NOMO-1 treated with DMSO at 0.1 percent for 48 hours (cell line): ENCODE results near the gene TSHZ2.
A peak's percentile ranks its signal among the peaks of the same experiment; 100 is the strongest.

ENCODE experiments used
- DNase-seq: peaks from one replicate; lab custom pipeline; 2025; ENCODE audit not compliant: unreplicated experiment; lab: John Stamatoyannopoulos, UW

The TSHZ2 gene

GRCh38 chr20:53126185-53126584 is 154.0 kb downstream of the TSHZ2 start:
- DNase-seq: no peak

GRCh38 chr20:53127027-53127426 is 154.9 kb downstream of the TSHZ2 start:
- DNase-seq: no peak

DNA sequence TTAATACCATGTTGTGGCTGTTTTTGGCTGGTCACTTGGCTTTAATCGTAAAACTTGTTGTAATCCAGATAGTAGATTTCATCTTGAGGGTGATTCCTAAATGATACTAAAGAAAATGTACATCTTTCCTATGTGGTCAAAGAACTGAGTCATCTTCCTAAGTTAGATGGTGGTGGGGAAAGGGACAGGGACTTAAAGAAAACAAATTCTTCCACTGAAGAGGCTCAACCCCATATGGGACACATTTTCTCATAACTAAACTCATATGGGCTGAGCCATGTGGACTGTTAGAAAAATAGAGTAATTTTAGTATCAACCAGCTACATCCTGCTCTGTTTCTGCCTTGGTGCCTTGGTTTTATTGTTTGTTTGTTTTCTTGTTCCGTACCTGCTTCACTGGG is 155.8 kb downstream of the TSHZ2 start:
- no peak for DNase-seq

DNA sequence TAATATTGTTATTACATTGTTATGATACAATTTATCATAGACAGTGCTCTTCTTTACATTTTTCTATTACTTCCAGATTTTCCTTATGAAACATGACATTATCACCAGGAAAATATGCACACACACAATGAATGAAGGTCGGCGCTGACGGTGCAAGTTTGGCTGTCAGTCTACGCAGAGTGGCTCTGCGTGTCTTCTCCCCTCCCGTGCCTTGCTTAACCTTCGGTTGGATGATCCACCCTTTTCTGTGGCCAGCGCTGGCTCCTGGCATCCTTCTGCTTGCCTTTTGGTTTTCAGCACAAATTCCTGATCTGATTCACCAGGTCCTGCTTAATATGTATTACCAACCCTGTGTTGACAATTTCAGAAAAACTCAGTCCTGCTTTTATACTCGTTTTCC is 157.4 kb downstream of the TSHZ2 start:
- DNase-seq: no peak

DNA sequence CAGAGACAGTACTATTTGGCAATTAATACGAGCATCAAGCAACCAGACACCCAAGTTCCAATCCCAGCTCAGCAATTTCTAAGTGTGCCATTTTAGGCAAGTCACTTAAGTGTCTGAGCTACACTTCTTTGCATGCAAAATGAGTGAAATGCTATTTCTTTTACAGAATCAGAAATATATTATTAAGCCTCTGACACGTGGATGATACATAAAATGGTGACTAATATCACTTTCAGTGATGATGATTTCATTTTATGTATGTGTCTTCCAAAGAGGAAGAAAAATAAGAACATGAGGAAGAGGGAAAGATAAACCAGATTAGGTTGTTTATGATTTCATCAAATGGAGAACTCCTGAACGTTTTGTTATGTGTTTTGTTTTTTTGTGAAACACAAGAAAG is 158.6 kb downstream of the TSHZ2 start:
- no peak for DNase-seq

- DNase-seq: no peak
These were observed 161.0 kb downstream of the TSHZ2 start for GRCh38 chr20:53133125-53133524.

DNA sequence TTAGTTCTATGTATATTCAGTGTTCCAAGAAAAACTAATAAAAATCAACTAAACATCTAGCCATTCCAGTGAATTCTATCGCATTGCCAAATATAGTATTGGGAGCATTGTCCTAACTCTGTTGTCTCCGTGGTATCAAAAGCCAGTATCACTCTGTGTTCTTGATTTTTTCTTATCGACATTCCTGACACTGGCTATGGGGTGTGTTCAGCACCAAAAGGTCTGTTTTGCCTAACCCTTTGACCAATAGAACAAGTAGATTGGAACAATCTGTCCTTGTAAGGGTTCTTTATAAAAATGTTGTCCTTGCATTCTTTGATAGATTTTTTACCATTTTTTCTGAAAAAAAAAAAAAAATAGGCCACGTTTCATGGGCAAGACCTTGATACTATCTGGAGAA is 161.5 kb downstream of the TSHZ2 start:
- DNase-seq: no peak

DNA sequence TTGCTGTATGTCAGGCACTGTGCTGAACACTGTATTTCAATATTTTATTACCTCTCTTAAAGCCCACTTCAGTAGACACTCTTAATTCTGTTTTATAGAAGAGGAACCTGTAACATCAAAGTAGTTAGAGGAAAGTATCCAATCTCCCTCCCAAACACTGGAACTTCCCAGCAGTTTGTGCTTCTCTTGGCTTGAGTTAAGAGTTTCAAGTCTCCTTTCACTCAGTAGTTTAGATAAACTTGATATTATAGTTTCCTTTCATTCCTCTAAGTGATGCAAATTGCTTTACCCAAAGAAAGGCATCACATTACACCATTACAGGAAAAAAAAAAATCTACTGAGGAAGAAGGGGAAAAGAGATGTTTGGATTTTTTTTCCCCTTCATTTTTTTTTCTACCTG is 164.3 kb downstream of the TSHZ2 start:
- no peak for DNase-seq

GRCh38 chr20:53138454-53139262 is 166.5 kb downstream of the TSHZ2 start:
- no peak for DNase-seq

DNA sequence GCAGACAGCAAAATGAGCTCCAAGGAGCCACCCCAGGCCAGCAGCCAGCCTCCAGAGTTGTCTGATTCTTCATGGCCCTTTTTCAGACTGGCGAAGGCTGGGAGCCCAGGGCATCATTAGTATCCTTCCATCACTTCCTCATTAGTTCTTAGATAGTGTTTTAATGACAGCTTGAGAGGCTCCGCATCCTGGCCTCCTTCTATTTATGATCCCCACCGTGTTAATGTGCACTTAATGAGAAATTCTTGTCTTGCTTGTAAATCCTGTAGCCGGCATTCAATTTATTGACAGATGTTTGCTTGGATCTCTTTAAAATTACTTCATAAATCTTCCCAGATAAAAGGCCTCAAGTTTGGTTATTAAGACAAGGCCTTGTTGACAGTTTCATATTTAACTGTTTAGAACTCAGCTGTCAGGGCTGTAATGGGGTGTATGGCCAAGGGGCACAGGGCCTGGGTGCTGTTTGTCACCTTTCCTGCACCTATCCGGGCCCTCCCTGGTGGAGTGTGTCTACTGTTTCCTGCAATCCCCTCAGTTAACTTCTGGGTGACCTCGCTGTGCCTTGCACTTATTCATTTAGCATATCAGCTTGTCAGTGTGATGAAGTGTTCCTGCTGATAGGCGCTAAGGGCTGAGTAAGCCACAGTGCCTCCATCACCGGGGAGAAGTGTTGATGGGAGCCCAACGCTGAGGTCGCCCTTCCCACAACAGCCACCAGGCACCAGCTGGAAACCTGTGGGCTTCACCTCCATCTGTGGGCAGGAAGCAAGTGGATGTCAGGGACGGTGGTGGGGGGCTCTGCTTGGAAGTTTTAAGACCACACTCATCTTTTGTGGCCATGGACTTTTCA is 169.3 kb downstream of the TSHZ2 start:
- no peak for DNase-seq

- DNase-seq: no peak
These were observed 170.3 kb downstream of the TSHZ2 start for GRCh38 chr20:53142225-53143127.

- DNase-seq: no peak
These were observed 174.2 kb downstream of the TSHZ2 start for GRCh38 chr20:53146201-53146891.

- DNase-seq: no peak
These were observed 176.6 kb downstream of the TSHZ2 start for GRCh38 chr20:53148771-53149147.

DNA sequence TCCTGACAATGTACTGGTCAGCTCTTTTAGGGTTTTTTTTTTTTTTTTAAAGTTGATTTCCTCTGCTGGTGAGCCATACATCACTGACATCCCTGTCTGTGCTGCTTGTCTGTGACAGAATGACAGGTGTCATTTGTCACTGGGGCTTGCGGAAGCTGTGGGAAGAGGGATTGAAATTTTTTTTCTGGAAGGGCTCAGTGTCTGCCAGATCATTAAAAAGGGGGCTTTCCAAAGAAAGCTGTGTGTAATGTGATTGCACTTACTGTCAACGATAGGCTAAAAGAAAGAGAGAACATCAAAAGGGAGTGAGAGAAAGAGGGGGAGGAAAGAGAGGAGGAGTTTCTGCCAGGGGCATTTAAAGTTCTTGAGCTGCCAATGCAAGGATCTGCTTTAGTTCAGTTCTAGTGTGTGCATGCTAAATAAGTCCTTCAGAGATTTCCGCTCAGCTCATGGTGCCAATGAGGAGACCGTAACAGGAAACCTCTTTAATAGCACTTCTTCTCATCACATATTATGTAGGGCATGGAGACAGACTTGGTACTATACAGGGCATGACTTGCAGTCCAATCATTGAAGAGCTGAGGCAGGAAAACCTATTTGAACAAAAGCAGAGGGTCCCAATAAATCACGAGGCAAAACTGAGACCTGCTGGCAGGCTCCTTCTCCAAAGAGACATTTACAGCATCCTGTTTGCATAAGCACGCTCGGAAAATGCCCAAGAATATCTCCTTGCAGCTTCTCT is 177.2 kb downstream of the TSHZ2 start:
- no peak for DNase-seq

- DNase-seq: no peak
These were observed 177.7 kb downstream of the TSHZ2 start for GRCh38 chr20:53149890-53150205.

GRCh38 chr20:53150532-53150931 is 178.4 kb downstream of the TSHZ2 start:
- DNase-seq: no peak

DNA sequence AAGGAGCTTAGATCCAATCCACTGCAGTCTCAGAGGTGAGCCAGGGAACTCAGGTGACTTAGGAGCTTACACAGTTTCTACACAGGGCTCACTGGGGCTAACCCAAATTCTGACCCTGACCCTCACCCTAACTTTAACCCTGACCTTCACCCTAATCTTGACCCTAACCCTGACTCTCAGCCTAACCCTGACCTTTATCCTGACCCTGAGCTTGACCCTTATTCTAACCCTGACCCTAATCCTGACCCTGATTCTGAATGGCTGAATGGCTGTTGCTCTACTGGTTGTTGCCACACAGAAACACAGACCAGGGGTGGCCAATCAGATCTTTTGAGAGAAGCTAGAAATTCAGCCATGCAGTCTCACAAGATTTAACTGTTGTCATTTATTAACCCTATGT is 180.1 kb downstream of the TSHZ2 start:
- DNase-seq: no peak

GRCh38 chr20:53154540-53154939 is 182.4 kb downstream of the TSHZ2 start:
- no peak for DNase-seq

DNA sequence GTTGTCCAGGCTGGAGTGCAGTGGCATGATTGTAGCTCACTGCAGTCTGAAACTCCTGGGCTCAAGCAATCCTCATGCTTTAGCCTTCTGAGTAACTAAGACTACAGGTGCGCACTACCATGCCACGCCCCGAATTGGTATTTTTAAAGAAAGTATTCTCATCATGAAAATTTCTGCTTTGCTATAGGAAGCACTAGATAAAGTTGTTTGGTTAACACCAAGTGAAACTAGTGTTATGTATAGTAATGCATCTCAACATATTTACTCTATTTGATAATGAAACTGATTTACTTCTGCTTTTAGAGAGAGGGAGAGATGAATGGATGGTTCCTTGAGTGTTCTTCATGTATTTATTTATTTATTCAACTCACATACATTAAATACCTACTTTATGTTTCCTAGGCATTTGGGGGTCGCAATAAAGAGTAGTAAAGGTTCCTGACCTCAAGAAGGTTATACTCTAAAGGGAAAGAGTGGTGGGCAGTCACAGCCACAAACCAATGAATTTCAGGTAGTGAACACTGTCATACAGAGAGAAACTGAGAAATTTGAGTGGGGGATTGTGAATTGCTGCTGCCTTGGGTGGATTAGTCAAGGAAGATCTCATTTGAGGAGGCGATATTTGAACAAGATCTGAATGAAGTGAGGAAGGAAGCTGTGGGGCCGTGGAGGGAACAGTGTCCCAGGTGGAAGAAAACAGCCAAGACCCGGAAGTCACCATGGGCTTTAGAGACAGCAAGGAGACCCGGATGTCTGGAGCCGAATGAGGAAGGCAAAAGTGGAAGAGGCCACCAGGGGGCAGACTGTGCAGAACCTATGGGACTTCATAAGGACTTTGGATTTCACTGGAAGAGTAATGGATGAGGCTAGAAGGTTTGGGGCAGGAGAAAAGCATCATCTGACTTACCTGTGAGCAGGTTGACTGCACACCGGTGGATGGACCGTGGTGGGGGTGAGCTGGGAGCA is 185.6 kb downstream of the TSHZ2 start:
- peak; percentile 48 for DNase-seq
